HG03159 (cell line): ENCODE measurements around the gene MBL2.

Experiments
- ATAC-seq: cut with Tn5 transposase; IDR thresholded peaks from one replicate; pipeline ENCODE4 v1.9.1; 2021; ENCODE audit warnings: mild to moderate bottlenecking, moderate library complexity; ENCODE audit not compliant: unreplicated experiment

MBL2 gene

DNA sequence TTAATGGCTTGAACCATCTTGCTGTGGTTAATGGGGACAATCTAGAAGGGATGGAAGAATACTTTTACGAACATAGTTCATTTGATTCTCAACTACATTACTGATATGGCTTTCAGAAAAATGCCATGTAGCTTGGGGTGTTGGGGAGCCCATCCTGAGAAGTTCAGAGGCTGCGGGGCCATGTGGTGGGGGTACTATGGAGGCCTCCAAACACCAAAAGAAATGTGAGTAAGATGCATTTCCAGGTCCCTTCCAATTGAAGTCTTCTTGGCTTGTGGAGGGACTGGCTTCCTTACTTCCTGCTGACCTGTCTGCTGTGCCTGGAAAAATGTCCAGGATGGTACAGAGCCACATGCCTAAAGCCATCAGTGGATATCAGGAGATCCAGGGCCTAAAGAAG, 1.6 kb upstream of the MBL2 start:
- no peak for ATAC-seq

DNA sequence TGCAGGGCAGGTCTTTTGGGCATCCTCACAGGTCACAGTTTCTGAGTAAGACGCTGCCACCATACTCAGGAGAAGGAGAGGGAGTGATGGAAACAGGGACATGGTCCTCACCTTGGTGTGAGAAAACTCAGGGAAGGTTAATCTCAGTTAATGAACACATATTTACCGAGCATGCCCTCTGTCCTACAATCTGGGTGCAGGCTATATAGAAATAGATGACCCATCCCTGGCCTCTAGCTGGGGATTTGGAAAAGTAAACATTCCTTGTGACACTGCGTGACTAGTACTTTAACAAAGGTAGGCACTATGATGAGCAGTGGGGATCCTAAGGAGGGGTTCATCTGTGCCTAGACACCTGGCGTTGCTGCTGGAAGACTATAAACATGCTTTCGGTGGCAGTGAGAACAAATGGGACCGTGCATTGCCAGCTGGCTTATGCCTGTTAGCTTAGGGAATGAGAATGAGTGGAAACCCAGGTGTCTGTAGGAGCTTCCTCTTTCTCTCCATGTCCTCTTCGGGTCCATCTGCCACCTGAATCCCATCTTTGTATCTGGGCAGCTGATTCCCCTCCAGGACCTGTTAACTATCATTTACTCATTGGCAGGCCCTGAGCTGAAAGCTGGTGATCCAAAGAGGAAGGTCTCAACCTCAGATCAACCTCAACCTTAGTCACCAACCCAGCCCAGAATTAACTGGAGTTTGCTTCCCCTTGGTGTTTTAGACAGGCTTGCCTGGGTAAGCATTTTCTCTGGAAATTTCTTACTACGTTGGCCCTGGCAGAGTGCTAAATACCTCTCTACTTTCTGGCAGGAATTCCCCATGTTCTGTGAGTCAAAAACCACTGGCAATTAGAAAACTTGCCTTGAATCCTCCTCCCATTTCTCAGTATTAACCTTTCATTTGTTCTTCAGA, 794 bp downstream of the MBL2 start:
- no peak for ATAC-seq

DNA sequence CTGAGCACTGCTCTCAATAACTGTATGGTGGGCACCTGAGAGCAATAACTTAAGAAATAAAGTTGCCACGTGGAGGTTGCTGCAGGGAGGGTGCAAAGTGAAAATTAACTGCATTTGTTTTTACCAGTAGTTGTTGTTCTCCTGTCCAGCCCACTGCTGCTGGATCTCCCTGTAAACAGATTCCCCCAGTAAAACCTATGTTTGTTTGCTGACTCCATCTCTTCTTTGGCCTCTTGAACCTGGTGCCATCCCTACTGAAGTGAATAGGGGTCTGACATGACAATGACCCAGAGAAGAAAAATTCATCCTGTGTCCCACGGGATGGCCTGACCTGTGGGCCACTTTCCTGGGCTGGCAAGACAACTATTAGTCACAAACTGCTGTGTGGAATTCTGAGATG, 1.7 kb downstream of the MBL2 start:
- no peak for ATAC-seq

DNA sequence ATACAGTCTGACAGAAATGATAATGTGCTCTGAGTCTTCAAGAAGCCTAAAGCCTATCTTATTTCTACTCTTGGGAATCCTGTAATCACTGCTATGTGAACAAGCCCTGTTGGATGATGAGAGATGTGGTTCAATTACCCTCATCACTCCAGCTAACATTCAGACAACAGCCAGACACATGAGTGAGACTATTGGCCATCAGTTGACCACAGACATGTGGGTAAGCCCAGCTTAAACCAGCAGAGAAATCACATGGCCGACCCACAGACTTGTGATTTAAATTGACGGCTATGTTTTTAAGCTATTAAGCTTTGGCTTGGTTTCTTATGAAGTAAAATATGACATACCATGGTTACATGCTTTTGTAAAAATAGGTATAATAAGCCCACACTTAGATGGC, 2.6 kb downstream of the MBL2 start:
- no peak for ATAC-seq

DNA sequence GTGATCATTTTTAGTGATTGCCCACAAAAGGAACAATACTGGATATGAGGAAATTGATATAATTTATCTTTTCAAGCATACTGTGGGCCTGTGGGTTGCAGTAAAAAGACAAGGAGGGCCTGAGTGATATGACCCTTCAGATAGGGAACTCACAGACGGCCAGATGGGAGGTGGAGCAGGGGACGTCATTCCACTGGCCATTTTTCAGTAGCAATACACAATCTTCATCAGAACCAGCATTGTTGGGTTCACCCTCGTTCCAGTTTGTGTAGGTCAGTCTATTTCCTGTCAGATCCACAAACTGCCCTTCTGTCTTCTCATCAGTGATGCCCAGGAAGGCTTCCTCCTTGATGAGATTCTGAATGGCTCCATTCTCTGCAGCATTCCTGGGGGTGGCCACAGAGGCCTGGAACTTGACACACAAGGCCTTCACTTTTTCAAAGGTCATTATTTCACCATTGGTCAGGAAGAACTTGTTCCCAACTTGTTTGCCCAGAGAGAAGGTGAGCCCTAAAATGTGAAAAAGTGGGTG, 4.5 kb downstream of the MBL2 start:
- no peak for ATAC-seq

DNA sequence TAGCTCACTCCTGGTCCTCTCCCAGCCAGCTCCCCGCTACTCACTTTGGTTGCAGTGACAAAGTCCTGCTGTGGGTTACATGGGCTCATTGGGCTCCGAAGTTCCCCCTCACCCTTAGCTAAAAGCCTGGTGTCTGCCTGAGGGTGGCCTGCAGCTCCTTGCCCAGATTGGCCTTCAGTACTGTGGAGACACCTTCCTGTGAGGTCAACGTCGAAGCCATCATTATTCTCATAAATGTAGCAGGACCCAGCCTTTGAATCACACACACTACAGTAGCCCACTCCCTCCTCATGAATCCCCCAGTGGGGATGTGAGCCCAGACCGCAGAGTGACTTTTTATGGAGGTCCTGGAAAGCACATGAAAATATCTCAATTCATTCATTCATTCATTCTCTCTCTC, 10.5 kb downstream of the MBL2 start:
- no peak for ATAC-seq

DNA sequence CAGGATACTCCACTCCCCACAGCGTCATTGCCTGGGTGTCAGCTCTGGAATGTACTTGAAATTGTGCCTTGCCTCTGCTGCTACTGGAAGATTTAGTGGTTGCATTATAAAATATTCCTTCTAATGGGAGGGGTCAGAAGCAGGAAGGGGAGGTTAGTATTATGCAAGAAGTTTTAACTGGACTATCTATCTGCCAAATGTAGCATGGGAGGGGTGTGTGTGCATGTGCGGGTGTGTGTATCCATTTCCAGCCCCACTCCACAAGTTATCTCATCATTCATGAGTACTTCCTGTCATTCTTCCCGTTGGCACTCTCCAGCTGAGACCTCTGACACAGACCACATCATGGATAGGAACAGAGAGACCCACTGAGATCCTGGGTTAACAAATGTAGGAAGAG, 13.4 kb downstream of the MBL2 start:
- ATAC-seq: no peak

DNA sequence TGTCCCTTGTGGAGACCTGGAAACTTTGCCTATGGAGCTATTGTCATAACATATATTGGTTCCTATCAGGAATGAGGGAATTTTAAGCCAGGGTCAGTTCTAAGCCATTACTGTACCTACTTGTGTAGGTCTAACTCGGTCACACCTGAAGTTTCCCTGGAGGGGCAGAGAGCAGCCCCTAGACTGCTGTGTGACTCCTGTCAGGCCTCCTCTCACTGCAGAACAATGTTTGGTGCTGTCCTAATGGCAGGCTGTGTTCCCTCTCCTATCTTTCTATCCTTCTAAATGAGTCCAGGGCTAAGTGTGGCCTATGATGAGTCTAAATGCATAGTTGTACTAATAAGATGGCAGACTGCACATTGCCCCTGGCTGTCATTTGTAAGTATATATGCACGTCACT, 14.2 kb downstream of the MBL2 start:
- no peak for ATAC-seq

DNA sequence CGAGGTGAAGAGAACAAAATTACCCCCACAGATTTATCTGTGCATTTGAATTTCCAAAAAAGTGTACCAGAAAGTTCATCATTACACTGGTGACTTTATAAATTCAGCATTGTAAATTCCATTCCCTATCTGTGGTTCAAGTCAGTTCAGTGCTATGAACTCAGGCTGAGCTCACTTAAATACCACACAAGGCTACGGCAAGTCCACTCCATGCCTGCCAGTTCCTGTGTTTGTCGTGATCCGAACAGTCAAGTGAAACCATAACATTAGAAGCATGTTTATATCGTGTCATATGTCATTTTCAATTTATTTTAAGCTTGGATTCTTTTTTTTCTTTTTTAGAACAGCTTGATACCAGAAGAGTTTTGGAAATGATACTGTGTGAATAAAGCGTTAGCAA, 14.8 kb downstream of the MBL2 start:
- no peak for ATAC-seq

DNA sequence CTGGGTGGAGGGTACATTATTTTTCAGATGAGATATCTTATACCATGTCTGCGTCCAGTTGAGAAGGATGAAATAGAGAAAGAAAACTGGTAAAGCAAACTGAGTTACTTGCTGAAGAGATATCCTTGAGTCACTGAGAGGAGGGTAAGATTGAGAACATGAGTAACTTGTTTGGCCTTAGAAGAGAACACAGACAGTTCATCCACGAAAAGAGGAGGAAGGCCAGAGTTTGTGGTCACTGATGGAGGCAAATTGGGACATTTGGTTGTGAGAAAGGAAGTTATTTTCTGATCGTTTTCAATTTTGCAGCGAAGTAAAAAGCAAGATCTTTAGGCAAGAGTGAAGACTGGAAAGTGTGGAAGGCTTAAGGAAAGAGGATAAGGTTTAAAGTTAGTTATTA, 15.6 kb downstream of the MBL2 start:
- ATAC-seq: no peak

DNA sequence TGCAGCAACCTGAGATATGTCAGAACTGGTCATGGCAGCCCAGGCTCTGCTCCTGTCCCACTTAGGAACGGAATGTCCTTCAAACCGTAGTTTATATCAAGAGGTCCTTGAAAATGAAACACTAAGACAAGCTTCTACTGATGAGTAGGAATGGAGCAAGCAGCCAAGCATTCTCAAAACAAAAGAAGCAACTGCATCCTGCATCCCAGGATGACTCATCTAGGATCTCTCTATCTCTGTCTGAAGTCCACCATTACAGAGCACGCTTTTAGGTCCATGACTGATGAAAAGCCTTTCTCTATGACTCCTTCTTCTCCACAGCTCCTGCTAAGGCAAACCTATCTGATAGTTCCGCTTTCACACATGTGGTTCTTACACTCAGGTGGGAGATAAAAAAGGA, 16.3 kb downstream of the MBL2 start:
- no peak for ATAC-seq

DNA sequence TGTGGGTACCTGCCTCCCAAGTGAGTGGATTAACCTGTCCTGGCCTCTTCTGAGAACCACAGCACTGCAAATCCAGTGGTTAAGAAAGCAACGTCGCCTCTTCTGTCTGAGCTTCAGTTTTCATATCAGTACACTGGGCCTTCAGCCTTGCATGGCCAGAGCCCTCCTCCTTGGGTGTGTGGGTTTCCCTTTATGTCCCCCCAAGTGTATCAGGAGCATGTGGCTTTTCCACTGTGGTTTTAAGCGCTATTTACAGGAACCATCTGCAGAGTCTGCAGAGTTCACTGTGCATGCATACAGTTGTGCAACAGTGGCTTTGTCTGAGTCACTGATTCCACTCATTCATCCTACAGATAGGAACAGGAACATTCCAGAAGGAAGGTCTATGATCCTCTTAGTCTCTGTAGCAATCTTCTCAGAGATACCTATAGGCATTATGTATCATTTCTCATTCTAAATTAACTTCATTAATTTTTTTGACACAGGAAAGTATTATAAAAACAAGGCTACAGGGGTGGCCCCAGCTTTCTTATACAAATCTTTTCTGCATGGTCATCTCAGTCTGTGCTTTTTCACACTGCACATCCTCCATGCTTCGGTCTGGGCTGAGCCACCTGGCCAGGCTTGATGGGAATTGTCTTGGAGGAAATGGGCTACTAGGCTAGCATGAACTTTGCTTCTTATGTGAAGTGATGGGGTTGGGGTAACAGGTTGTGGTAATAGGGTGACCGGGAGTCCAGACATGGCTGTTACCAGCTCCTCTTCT, 17.1 kb downstream of the MBL2 start:
- no peak for ATAC-seq

DNA sequence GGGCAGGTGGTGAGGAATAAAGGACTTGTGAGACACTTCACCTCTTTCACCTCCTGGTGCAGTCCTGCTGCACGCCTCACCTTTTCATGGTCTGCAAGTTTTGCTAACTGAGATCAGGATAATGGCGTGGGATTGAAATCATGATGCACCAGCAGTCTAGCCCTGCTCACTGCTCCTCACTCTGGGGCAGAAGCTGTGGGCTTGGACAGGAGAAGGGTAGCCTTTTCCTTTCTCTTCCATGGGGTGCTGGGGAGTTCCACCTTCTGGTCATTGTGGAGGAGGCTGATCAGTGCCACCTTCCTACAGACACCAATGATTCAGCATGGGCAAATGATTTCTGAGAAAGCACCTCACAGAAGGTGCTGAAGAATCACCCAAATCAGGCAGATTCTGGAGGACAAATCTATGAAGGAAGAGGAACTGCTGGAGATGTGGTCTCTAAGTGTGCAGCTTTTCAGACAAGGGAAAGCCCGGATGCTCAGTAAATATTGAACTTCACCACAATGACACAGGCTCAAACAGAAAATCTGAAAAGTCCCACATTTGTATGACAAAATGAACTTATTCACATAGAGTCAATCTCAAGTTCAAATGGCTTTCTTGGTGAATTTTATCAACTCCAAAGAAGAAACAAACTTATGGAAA, 19.7 kb downstream of the MBL2 start:
- ATAC-seq: no peak

DNA sequence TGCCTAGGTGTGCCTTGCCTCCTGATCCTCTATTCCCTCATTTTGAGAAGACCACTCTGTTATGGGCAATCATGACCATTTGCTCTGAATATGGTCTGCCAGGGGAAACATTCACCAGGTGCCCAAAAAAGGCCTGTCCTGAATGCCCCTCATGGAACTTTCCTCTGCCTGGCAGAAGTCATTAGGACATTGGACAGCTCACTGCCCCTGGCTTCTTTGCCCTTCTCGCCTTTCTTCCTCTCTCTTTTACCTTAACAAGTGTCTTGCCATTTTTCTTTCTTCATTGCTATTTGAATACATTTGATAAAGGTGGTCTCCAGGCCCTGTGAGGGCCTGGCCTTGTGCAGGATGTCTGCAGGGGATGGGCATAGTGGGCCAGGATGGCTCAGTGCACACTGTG, 20.3 kb downstream of the MBL2 start:
- no peak for ATAC-seq

DNA sequence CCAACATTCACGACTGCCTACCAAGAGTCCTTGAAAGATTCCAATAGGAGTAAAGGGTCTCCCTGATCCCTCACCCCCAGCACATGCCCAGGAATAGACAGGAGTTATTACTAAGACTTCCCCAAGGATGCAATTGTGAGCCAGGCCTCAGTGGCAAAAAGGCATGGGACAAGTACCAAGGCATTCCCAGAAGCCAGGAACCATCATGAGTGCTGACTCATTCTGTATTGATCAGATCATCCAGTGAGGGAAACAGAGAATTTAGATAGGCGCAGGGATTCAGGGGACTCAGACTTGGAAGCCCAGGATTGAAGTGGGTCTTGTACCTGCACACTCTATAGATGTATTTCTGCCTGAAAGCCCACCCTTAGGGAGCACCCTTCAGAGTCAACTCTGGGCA, 21.2 kb downstream of the MBL2 start:
- no peak for ATAC-seq

DNA sequence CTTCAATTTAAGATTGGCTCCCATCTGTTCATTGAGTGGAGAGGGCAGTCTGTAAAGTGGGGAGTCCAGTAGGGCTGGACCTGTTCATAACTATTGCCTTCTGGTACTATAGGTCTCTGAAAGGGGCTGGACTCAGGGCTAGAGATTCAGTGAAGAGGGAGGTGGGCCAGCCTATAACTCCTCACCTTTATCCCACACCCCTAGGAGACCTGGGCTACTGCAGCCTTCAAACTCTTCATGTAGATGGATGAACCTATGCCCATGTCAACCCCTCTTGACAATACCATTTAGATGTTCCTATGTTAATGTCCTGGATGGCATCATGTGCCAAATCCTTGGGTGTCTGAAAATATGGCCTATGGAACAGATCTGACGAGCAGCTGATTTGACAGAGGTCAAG, 22.0 kb downstream of the MBL2 start:
- ATAC-seq: no peak

DNA sequence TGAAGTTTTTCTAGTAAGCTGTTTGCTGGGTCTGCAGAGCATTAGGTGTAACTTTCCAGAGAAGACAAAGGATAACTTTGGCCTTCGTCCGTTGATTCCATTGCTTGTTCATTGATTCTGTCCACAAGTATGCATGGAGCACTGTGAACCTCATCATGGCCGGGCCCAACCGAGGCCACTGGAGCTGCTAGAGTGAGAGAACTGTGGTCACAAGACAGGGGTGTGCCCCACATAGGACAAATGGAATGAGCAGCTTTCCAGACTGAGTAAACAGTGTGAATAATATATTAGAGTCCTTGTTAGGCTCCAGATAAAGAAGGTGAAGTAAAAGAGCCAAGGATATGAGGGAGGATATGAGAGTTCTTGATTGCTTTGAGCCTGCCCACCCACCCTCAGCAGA, 24.9 kb downstream of the MBL2 start:
- ATAC-seq: no peak

DNA sequence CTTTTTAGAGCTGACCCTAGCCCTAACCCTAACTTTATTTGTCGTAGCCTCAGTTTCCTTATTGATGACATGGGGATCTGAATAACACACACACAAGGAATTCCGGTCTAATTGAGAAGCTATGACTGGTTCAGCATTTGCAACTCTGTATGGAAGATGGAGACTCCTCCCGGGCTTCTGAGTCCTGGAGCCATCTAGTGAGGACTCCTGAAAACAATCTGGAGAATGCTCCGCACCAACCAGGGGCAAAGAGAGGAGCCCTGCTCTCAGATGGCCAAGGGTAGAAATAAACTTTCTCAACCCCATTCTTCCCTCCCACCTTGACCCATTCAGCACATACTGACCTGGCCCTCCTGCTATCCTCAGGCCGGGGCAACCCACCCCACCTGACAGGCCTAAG, 26.4 kb downstream of the MBL2 start:
- no peak for ATAC-seq

DNA sequence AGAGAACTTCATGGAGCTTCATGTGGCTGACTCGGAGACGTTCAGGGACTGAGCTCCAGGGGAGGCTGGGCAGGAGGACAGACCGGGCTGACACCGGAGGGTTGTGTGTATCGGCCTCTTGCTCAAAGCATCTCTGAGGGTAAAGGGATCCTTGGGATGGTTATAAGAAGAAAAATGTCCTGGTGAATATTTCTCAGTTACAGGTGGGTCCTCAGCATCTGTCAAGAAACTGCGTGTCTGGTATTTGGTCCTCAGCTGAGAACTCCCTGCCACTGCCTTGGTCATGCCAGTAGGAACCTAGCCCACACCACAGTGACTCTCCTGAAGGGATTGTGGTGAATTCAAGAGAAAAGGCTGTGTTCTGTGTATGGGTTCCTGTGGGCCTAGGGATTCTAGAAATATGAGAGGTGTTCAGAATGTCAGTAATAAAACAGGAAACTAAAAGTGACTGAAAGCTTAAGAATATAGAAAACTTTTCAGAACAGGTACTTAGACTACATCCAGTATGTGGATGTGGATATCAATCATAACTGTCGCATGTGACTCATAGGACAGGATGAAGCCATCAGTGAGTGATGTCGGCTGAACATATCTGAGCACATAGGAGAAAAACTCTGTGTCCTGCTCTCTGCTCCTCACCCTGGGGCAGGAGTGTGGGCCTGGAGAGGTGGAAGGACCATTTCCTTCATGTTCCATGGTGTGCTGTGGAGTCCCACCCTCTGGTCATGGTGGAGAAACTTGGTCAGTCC, 28.4 kb downstream of the MBL2 start:
- no peak for ATAC-seq

DNA sequence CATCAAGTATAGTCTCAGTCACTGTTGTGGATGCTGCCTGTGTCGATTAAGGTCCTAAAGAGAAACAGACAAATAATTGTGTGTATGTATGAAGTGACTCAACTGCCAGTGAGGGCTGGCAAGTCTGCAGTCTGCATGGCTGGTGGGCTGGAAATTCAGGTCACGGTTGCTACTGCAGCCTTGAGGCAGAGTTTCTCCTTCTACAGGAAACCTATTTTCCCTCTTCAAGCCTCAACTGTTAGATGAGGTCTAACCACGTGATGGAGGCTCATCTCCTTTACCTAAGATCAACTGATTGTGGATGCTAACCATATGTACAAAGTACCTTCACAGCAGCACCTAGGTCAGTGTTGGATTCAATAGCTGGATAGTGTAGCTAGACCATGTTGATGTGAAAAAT, 29.9 kb downstream of the MBL2 start:
- no peak for ATAC-seq

DNA sequence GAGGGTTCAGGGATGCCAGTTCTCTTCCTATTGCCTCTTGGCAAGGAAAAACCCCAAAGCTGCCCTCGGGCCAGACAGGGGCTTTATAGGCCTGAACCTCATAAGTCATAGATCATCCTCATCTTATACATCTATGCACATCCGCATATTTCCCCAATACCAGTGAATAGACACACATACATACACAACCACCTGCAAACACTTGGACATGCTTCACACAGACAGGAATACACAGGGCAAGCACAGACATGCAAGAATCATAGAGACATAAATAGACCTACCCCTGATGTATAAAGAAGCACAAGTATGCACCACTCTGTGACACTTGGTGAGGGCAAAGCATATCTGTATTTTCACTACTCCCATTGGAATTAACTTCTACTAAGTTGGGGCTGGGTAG, 30.7 kb downstream of the MBL2 start:
- ATAC-seq: no peak
